Measurements from ENCODE around the gene COL6A6. TPM values are rescaled to one million over a fixed set of nuclear protein-coding genes. Genes with fewer than 3 reads are reported as not detected.

Gene COL6A6
- total RNA-seq, 1 donor from 2014 or later = under 0.01 TPM

- TF ChIP-seq, protein P1, sequence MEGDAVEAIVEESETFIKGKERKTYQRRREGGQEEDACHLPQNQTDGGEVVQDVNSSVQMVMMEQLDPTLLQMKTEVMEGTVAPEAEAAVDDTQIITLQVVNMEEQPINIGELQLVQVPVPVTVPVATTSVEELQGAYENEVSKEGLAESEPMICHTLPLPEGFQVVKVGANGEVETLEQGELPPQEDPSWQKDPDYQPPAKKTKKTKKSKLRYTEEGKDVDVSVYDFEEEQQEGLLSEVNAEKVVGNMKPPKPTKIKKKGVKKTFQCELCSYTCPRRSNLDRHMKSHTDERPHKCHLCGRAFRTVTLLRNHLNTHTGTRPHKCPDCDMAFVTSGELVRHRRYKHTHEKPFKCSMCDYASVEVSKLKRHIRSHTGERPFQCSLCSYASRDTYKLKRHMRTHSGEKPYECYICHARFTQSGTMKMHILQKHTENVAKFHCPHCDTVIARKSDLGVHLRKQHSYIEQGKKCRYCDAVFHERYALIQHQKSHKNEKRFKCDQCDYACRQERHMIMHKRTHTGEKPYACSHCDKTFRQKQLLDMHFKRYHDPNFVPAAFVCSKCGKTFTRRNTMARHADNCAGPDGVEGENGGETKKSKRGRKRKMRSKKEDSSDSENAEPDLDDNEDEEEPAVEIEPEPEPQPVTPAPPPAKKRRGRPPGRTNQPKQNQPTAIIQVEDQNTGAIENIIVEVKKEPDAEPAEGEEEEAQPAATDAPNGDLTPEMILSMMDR (IDR thresholded peaks at IDR 0.05; ENCODE audit: insufficient read depth, low read length, severe bottlenecking) = no peak
- no peak for FAIRE-seq
- H3K27me3 ChIP-seq (ENCODE audit: control insufficient read depth, insufficient read depth, low read length) = no peaks in the 10 kb centered on the region
Measured at GRCh38 chr3:130507746-130508145, 9.2 kb upstream of the COL6A6 start.

GRCh38 chr3:130509008-130509407 is 8.0 kb upstream of the COL6A6 start:
- no peaks in the 10 kb centered on the region for H3K36me3 ChIP-seq (ENCODE audit: control insufficient read depth, insufficient read depth, low read length)
- FAIRE-seq = no peak
- no peaks in the 10 kb centered on the region for H3K27me3 ChIP-seq (ENCODE audit: control insufficient read depth, insufficient read depth, low read length)
- TF ChIP-seq, protein P1 (IDR thresholded peaks at IDR 0.05; ENCODE audit: insufficient read depth, low read length, severe bottlenecking) = no peak
- no peak overlapping the region for H3K4me3 ChIP-seq (ENCODE audit: low read depth, low read length)
- no peak for DNase-seq (ENCODE audit: low read depth)

More at GRCh38 chr3:130507746-130508145, 9.2 kb upstream of the COL6A6 start:
- Histone ChIP-seq H3K4me3 (ENCODE audit: low read depth, low read length) (no peak overlapping the region), H3K36me3 (ENCODE audit: control insufficient read depth, insufficient read depth, low read length) (no peaks in the 10 kb centered on the region)
- DNase-seq (ENCODE audit: low read depth) = no peak

DNA sequence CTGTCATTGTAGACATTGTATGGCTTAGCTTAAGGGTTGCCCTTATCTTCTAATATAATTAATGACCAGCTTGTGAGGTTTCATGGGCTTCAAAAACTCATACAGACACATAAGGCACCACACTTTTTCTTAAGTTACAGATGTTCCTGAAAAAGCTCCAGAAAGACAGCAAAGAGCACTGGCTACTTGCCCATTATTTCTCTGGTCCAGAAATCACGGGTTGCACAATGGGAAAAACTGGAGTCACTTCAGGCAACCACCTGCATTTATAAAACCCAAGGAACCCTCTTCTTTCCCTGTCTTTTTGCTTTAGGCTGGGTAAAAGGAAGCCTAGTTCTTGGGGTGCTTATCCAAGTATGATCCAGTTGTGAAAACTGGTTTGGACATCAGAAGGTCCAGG is 2.3 kb upstream of the COL6A6 start:
- Histone ChIP-seq H3K4me3 (ENCODE audit: low read depth, low read length) (no peak overlapping the region), H3K27me3 (ENCODE audit: control insufficient read depth, insufficient read depth, low read length) (peaks cover 8% of the 10 kb centered on the region), H3K36me3 (ENCODE audit: control insufficient read depth, insufficient read depth, low read length) (no peaks in the 10 kb centered on the region)
- TF ChIP-seq, protein P1 (IDR thresholded peaks at IDR 0.05; ENCODE audit: insufficient read depth, low read length, severe bottlenecking) = no peak
- DNase-seq (ENCODE audit: low read depth) = no peak
- FAIRE-seq = peak; percentile 52

DNA sequence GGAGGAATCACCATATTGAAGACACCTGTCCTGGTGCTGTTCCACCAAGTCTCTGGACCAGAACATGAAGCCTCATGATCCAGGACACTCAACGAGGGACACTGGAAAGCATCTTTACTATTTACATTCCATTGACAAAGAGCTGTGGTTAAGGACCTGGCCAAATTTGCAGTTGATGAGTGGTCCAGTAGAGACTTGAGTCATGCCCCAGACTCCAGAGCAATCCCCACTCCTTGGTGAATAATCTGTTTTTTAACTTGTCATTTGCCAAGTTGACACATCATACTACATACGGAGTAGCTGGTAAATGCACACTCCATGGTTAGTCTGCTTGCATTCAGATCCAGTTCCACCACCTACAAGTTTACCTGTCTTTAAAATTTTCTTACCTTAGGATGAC is 1.2 kb upstream of the COL6A6 start:
- no peak overlapping the region for H3K4me3 ChIP-seq (ENCODE audit: low read depth, low read length)
- FAIRE-seq (no peak), DNase-seq (ENCODE audit: low read depth) (peak; percentile 5)
- peaks cover 8% of the 10 kb centered on the region for H3K27me3 ChIP-seq (ENCODE audit: control insufficient read depth, insufficient read depth, low read length)
- no peaks in the 10 kb centered on the region for H3K36me3 ChIP-seq (ENCODE audit: control insufficient read depth, insufficient read depth, low read length)
- TF ChIP-seq, protein P1 (IDR thresholded peaks at IDR 0.05; ENCODE audit: insufficient read depth, low read length, severe bottlenecking) = no peak

DNA sequence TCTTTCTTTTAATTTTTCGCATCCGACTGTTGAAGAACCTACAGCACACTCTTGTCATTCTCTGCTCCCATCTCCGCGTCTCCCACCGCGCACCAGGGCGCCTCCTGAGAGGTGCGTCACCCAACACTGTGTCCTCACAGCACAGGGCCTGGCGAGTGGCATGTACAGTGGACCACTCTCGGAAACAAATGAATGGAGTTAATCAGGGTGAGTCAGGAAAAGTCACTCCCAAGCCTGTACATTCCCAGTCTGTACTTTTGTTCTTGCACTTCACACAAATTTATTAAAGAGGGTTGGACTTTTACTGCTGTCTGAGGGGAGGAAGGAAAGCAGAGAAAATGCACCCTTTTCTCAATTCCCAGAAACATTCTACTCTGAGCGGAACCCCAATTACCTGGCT is 625 bp downstream of the COL6A6 start:
- FAIRE-seq = no peak
- Histone ChIP-seq H3K4me3 (ENCODE audit: low read depth, low read length) (no peak overlapping the region), H3K36me3 (ENCODE audit: control insufficient read depth, insufficient read depth, low read length) (no peaks in the 10 kb centered on the region), H3K27me3 (ENCODE audit: control insufficient read depth, insufficient read depth, low read length) (peaks cover 8% of the 10 kb centered on the region)
- DNase-seq (ENCODE audit: low read depth) = peak; percentile 30
- TF ChIP-seq, protein P1 (IDR thresholded peaks at IDR 0.05; ENCODE audit: insufficient read depth, low read length, severe bottlenecking) = no peak

DNA sequence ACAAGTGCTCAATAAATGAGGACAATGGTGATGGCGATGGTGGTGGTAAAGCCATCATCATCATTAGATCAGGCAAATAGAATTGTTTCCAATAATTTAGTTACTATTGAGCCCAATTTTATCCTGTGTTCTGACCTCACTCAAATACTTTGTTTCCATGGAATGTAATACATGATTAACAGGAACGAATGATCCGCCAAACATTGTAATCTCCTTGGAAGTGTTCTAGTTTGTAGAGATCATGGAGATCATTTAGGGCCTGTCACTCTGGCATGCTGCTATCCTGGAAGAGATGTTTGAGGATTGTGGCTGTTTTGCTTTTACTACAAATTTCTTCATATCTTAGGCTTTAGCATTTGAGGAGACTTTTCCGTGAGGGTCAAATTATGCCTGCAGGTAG is 2.8 kb downstream of the COL6A6 start:
- TF ChIP-seq, protein P1 (IDR thresholded peaks at IDR 0.05; ENCODE audit: insufficient read depth, low read length, severe bottlenecking) = no peak
- Histone ChIP-seq H3K4me3 (ENCODE audit: low read depth, low read length) (no peak overlapping the region), H3K27me3 (ENCODE audit: control insufficient read depth, insufficient read depth, low read length) (peaks cover 8% of the 10 kb centered on the region), H3K36me3 (ENCODE audit: control insufficient read depth, insufficient read depth, low read length) (no peaks in the 10 kb centered on the region)
- FAIRE-seq (no peak), DNase-seq (ENCODE audit: low read depth) (no peak)
